HG02759 (cell line): Measurements from ENCODE around the gene TASP1.
"Not testable (repeated sequence)": the region's sequence is repeated elsewhere in the genome, so short reads cannot be mapped to it uniquely, and the experiment has no call there.

Source experiments
- ATAC-seq: cut with Tn5 transposase; IDR thresholded peaks from one replicate; pipeline ENCODE4 v1.9.1; 2021; ENCODE audit warnings: mild to moderate bottlenecking, moderate library complexity; ENCODE audit not compliant: unreplicated experiment

The TASP1 gene

GRCh38 chr20:13507646-13508045 lies 131.1 kb downstream of the TASP1 start:
- ATAC-seq: no peak

GRCh38 chr20:13501500-13501899 lies 137.2 kb downstream of the TASP1 start:
- ATAC-seq: no peak

GRCh38 chr20:13494019-13494418 lies 144.7 kb downstream of the TASP1 start:
- ATAC-seq: no peak

- no peak for ATAC-seq
Measured at GRCh38 chr20:13493143-13493542, 145.6 kb downstream of the TASP1 start.

GRCh38 chr20:13492001-13492481 lies 146.7 kb downstream of the TASP1 start:
- no peak for ATAC-seq

- no peak for ATAC-seq
Measured at GRCh38 chr20:13487202-13487601, 151.5 kb downstream of the TASP1 start.

- no peak for ATAC-seq
Measured at GRCh38 chr20:13486694-13487093, 152.0 kb downstream of the TASP1 start.

- ATAC-seq: no peak
Measured at GRCh38 chr20:13485576-13485975, 153.2 kb downstream of the TASP1 start.

GRCh38 chr20:13485019-13485418 lies 153.7 kb downstream of the TASP1 start:
- not testable (repeated sequence) for ATAC-seq

- not testable (repeated sequence) for ATAC-seq
Measured at GRCh38 chr20:13483472-13483871, 155.3 kb downstream of the TASP1 start.

GRCh38 chr20:13478366-13478765 lies 160.4 kb downstream of the TASP1 start:
- ATAC-seq: no peak

- ATAC-seq: no peak
Measured at GRCh38 chr20:13474467-13474866, 164.3 kb downstream of the TASP1 start.

GRCh38 chr20:13469262-13469661 lies 169.5 kb downstream of the TASP1 start:
- no peak for ATAC-seq

- no peak for ATAC-seq
Measured at GRCh38 chr20:13468166-13468565, 170.6 kb downstream of the TASP1 start.

- ATAC-seq: no peak
Measured at GRCh38 chr20:13464702-13465101, 174.0 kb downstream of the TASP1 start.

GRCh38 chr20:13461849-13462458 lies 176.8 kb downstream of the TASP1 start:
- no peak for ATAC-seq

- peak; percentile 93 for ATAC-seq
Measured at GRCh38 chr20:13458860-13459451, 179.8 kb downstream of the TASP1 start.

- no peak for ATAC-seq
Measured at GRCh38 chr20:13457487-13457886, 181.2 kb downstream of the TASP1 start.

GRCh38 chr20:13455713-13456112 lies 183.0 kb downstream of the TASP1 start:
- ATAC-seq: no peak

GRCh38 chr20:13453367-13453766 lies 185.4 kb downstream of the TASP1 start:
- ATAC-seq: no peak

GRCh38 chr20:13452470-13453124 lies 186.1 kb downstream of the TASP1 start:
- ATAC-seq: no peak

GRCh38 chr20:13449868-13450434 lies 188.8 kb downstream of the TASP1 start:
- ATAC-seq: no peak
